SK-N-SH (cell line): ENCODE data around the gene KPNA4. TPM values are rescaled to one million over a fixed set of nuclear protein-coding genes. Genes with fewer than 3 reads are reported as not detected.

Source experiments
- CTCF ChIA-PET: fragments of 300-600, 350-600 bp; formaldehyde crosslinking; extraction: SDS; loops from one replicate; lab custom pipeline; 2021; lab: Yijun Ruan, JAX
- POLR2A ChIA-PET: fragments of 350-600 bp; sonication (Branson Sonifier 250); formaldehyde crosslinking; extraction: SDS; loops from one replicate; lab custom pipeline; 2020; ENCODE audit warnings: antibody characterized with exemption, inconsistent platforms; lab: Yijun Ruan, JAX
- DNase-seq: peaks from one replicate; pipeline ENCODE4 v3.0.0; 2012
- H2AFZ ChIP-seq: fragments of 200-600 bp; sonication (generic); 2 replicates; pipeline ENCODE4 v1.8.1; 2016; ENCODE audit warnings: antibody characterized with exemption, mild to moderate bottlenecking, low read depth
- H3F3A ChIP-seq: fragments of 200-600 bp; sonication (generic); replicated peaks from 2 replicates; pipeline ENCODE3; 2016; ENCODE audit warnings: antibody characterized with exemption, mild to moderate bottlenecking; ENCODE audit not compliant: insufficient read depth
- H3K27ac ChIP-seq, 2 experiments: fragments of 200-500 bp in 1 of 2; fragments of 200-600 bp in 1 of 2; sonication (Bioruptor generic) in 1 of 2; sonication (generic), shearing (Covaris generic) in 1 of 2; 2 replicates each; pipeline versions ENCODE4 v1.5.1 to v1.6.1; 2014 to 2016; ENCODE audit warnings: low read depth in 2 of 2, inconsistent platforms in 1 of 2, low read length in 1 of 2, mild to moderate bottlenecking in 1 of 2, mixed read lengths in 1 of 2
- H3K27me3 ChIP-seq: fragments of 200-600 bp; sonication (generic), shearing (Covaris generic); 2 replicates; pipeline ENCODE4 v1.6.1; 2016; ENCODE audit warnings: mixed run types; ENCODE audit not compliant: insufficient read depth
- H3K36me3 ChIP-seq, 2 experiments: fragments of 200-500 bp in 1 of 2; fragments of 200-600 bp in 1 of 2; sonication (Bioruptor generic) in 1 of 2; sonication (generic) in 1 of 2; replicated peaks in 1 of 2; 2 replicates each; pipeline versions ENCODE3 to v1.5.1; 2014 to 2016; ENCODE audit warnings: low read length in 1 of 2, mild to moderate bottlenecking in 1 of 2; ENCODE audit not compliant: insufficient read depth in 2 of 2, control insufficient read depth in 1 of 2
- H3K4me1 ChIP-seq, 2 experiments: fragments of 200-500 bp in 1 of 2; fragments of 200-600 bp in 1 of 2; sonication (Bioruptor generic) in 1 of 2; sonication (generic), shearing (Covaris generic) in 1 of 2; 2 replicates each; pipeline versions ENCODE4 v1.5.1 to v1.6.1; 2014 to 2016; ENCODE audit warnings: low read depth in 1 of 2, low read length in 1 of 2, mixed run types in 1 of 2; ENCODE audit not compliant: insufficient read depth in 2 of 2, control insufficient read depth in 1 of 2
- H3K4me2 ChIP-seq: fragments of 200-600 bp; sonication (generic), shearing (Covaris generic); 2 replicates; pipeline ENCODE4 v1.6.1; 2017; ENCODE audit warnings: mixed run types
- H3K4me3 ChIP-seq, 2 experiments: fragments of 200-500 bp in 1 of 2; fragments of 200-600 bp in 1 of 2; sonication (Bioruptor generic) in 1 of 2; sonication (generic), shearing (Covaris generic) in 1 of 2; 2 replicates each; pipeline versions ENCODE4 v1.5.1 to v1.8.1; 2014 to 2016; ENCODE audit warnings: low read depth in 2 of 2, inconsistent platforms in 1 of 2, low read length in 1 of 2, mild to moderate bottlenecking in 1 of 2, mixed read lengths in 1 of 2, moderate library complexity in 1 of 2
- H3K79me2 ChIP-seq: fragments of 200-600 bp; sonication (generic); 2 replicates; pipeline ENCODE4 v1.8.1; 2017; ENCODE audit warnings: mild to moderate bottlenecking; ENCODE audit not compliant: insufficient read depth
- H3K9ac ChIP-seq: fragments of 200-600 bp; sonication (generic); 2 replicates; pipeline ENCODE4 v1.6.1; 2017; ENCODE audit warnings: mixed run types
- H3K9me2 ChIP-seq: fragments of 200-600 bp; sonication (generic); 2 replicates; pipeline ENCODE4 v1.6.1; 2017; ENCODE audit warnings: mixed run types
- H3K9me3 ChIP-seq: fragments of 200-600 bp; sonication (generic); 2 replicates; pipeline ENCODE4 v1.6.1; 2017; ENCODE audit warnings: mixed run types, mild to moderate bottlenecking, moderate library complexity
- H4K20me1 ChIP-seq: fragments of 200-600 bp; sonication (generic); 2 replicates; pipeline ENCODE4 v1.6.1; 2017; ENCODE audit warnings: mild to moderate bottlenecking, mixed run types; ENCODE audit not compliant: insufficient read depth
- CHD2 ChIP-seq: fragments of 150-350 bp; IDR thresholded peaks from 2 replicates; pipeline ENCODE4 v1.6.1; 2018; ENCODE audit warnings: low read length; ENCODE audit not compliant: partially characterized antibody
- ELF1 ChIP-seq: IDR thresholded peaks from 2 replicates; pipeline ENCODE4 v1.4.0; 2012
- EP300 ChIP-seq, 2 experiments: IDR thresholded peaks; 2 replicates each; pipeline versions ENCODE4 v1.4.0 to v1.6.1; 2012; ENCODE audit warnings: borderline replicate concordance in 1 of 2, low read depth in 1 of 2, low read length in 1 of 2
- FOSL2 ChIP-seq: IDR thresholded peaks from 2 replicates; pipeline ENCODE4 v1.4.0; 2012; ENCODE audit warnings: low read depth, mild to moderate bottlenecking, moderate library complexity, borderline replicate concordance
- FOXM1 ChIP-seq: IDR thresholded peaks from 2 replicates; pipeline ENCODE4 v1.4.0; 2012; ENCODE audit warnings: low read depth, mild to moderate bottlenecking
- GABPA ChIP-seq: IDR thresholded peaks from 2 replicates; pipeline ENCODE4 v1.4.0; 2012; ENCODE audit warnings: low read depth, mild to moderate bottlenecking
- GATA2 ChIP-seq: sonication (generic); formaldehyde crosslinking; IDR thresholded peaks from 2 replicates; pipeline ENCODE4 v1.5.0; 2020; ENCODE audit warnings: mild to moderate bottlenecking, missing genetic modification reagents
- NFIC ChIP-seq: IDR thresholded peaks from 2 replicates; pipeline ENCODE4 v1.4.0; 2012; ENCODE audit warnings: borderline replicate concordance
- RAD21 ChIP-seq: IDR thresholded peaks from 2 replicates; pipeline ENCODE4 v1.6.1; 2012; ENCODE audit warnings: mild to moderate bottlenecking, low read length
- RCOR1 ChIP-seq: fragments of 150-350 bp; IDR thresholded peaks from 2 replicates; pipeline ENCODE4 v1.6.1; 2017; ENCODE audit warnings: antibody characterized with exemption, low read length
- REST ChIP-seq: IDR thresholded peaks from 2 replicates; pipeline ENCODE4 v1.6.1; 2012; ENCODE audit warnings: mild to moderate bottlenecking, low read depth, low read length, moderate library complexity
- RFX5 ChIP-seq: IDR thresholded peaks from 2 replicates; pipeline ENCODE4 v1.6.1; 2012; ENCODE audit warnings: mild to moderate bottlenecking, improper control_type of control experiment, low read length
- RXRA ChIP-seq: IDR thresholded peaks from 2 replicates; pipeline ENCODE4 v1.4.0; 2012; ENCODE audit warnings: low read depth, mild to moderate bottlenecking, borderline replicate concordance
- SMC3 ChIP-seq: IDR thresholded peaks from 2 replicates; pipeline ENCODE4 v1.6.1; 2012; ENCODE audit warnings: low read depth, low read length, improper control_type of control experiment
- TAF1 ChIP-seq: IDR thresholded peaks from 2 replicates; pipeline ENCODE4 v1.6.1; 2012; ENCODE audit warnings: low read depth, mild to moderate bottlenecking, low read length, moderate library complexity, borderline replicate concordance
- TCF12 ChIP-seq: IDR thresholded peaks from 2 replicates; pipeline ENCODE4 v1.4.0; 2012
- YY1 ChIP-seq: IDR thresholded peaks from 2 replicates; pipeline ENCODE4 v1.4.0; 2012; ENCODE audit warnings: low read depth, mild to moderate bottlenecking
- WGBS: methylation state at CpG from one replicate; pipeline ENCODE4 v1.1.6; 2017; ENCODE audit warnings: low lambda C conversion rate; 5-methylcytosine and 5-hydroxymethylcytosine counted together
- polyA plus RNA-seq, 3 experiments: library from polyadenylated mRNA; depleted of rRNA; stranded (reverse); fragments of >200 nt; gene quantifications; 2 replicates each; pipeline ENCODE4 v1.2.3, GENCODE V29; 2012
- TF ChIP-seq, protein P1 (sequence below): IDR thresholded peaks from 2 replicates; pipeline ENCODE4 v1.4.0; 2012; ENCODE audit warnings: low read depth

KPNA4 gene
- polyA plus RNA-seq, 1 of the 3 experiments (the other 2 are of a cell fraction): 7.4 TPM

- H3K9me3 ChIP-seq: no peaks in the 10 kb centered on the region
- H3K4me2 ChIP-seq: no peak overlapping the region
- H3K9ac ChIP-seq: no peak overlapping the region
- POLR2A ChIA-PET: no interaction called here
- H3K27me3 ChIP-seq: no peaks in the 10 kb centered on the region
- CTCF ChIA-PET: interaction anchor here (0.7 to 1.6 kb wide), 4 partner anchors 11 to 29 kb away, joined by 3 to 4 read pairs (median 3); no protein-coding TSS in a partner anchor
- H3K4me3 ChIP-seq: no peak overlapping the region
- TF ChIP-seq, protein P1, sequence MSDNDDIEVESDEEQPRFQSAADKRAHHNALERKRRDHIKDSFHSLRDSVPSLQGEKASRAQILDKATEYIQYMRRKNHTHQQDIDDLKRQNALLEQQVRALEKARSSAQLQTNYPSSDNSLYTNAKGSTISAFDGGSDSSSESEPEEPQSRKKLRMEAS: no peak
- TF ChIP-seq NFIC: no peak
- no peak for TF ChIP-seq FOSL2
- TF ChIP-seq ELF1: no peak
- TF ChIP-seq RCOR1: no peak
- TF ChIP-seq SMC3: no peak
- TF ChIP-seq GATA2: no peak
- TF ChIP-seq GABPA: no peak
- no peak for TF ChIP-seq TAF1
- TF ChIP-seq EP300 (IDR thresholded peaks at IDR 0.05; ENCODE audit: borderline replicate concordance in 1 of 2, low read depth in 1 of 2, low read length in 1 of 2): no peak
- no peak for TF ChIP-seq RFX5
- no peak for TF ChIP-seq REST
- TF ChIP-seq TCF12: no peak
- no peak for TF ChIP-seq RXRA
- TF ChIP-seq YY1: no peak
- no peak for TF ChIP-seq CHD2
- TF ChIP-seq FOXM1: no peak
- TF ChIP-seq RAD21: no peak
- H3F3A ChIP-seq: peaks cover 26% of the 10 kb centered on the region
- DNase-seq: no peak
- H3K27ac ChIP-seq: no peak overlapping the region
- H3K36me3 ChIP-seq: peaks cover 44 to 66% of the 10 kb centered on the region in 2 experiments
- 0 out of 2 replicates have a peak, but pooled peaks cover 4% of the 10 kb centered on the region for H3K79me2 ChIP-seq
- H2AFZ ChIP-seq: no peak overlapping the region
- no peaks in the 10 kb centered on the region; the same call in 1 of the 2 replicates for H4K20me1 ChIP-seq
- WGBS: 100% methylated on average over 1 of the region's 1 CpG
- H3K9me2 ChIP-seq: no peaks in the 10 kb centered on the region
- no peaks in the 10 kb centered on the region for H3K4me1 ChIP-seq
Observed at GRCh38 chr3:160498202-160498601, 67.2 kb downstream of the KPNA4 start.
